Ovary (tissue), 9 donors: ENCODE measurements around the gene KANK3. TPM values are rescaled to one million over a fixed set of nuclear protein-coding genes. Genes with fewer than 3 reads are reported as not detected.

Experiments used
- DNase-seq, 5 donors: peaks; one replicate each; pipeline ENCODE4 v3.0.0-alpha.2; 2019 to 2020
- H3K27ac ChIP-seq, 2 donors: fragments of 200-600 bp; one replicate each; pipeline versions ENCODE4 v1.5.1 to v1.8.0; 2019 to 2022
- H3K27me3 ChIP-seq: fragments of 200-600 bp; one replicate; pipeline ENCODE4 v1.8.0; 2022
- H3K36me3 ChIP-seq: fragments of 200-600 bp; sonication (generic); one replicate; pipeline ENCODE4 v1.5.1; 2019
- H3K4me1 ChIP-seq: one replicate; pipeline ENCODE4 v1.8.1; 2013; ENCODE audit warnings: mild to moderate bottlenecking, moderate library complexity; ENCODE audit not compliant: insufficient read depth
- H3K4me3 ChIP-seq: fragments of 200-600 bp; sonication (generic); one replicate; pipeline ENCODE4 v1.5.1; 2017
- H3K9me3 ChIP-seq, 2 donors: fragments of 200-600 bp in 1 of 2; sonication (generic) in 1 of 2; one replicate each; pipeline versions ENCODE4 v1.5.1 to v1.8.1; 2013 to 2019; ENCODE audit warnings: mild to moderate bottlenecking in 1 of 2, moderate library complexity in 1 of 2
- EP300 ChIP-seq: sonication (generic); formaldehyde crosslinking; IDR thresholded peaks from one replicate; pipeline ENCODE4 v1.6.1; 2017; ENCODE audit warnings: antibody characterized with exemption
- POLR2A ChIP-seq: fragments of 450-650 bp; IDR thresholded peaks from one replicate; pipeline ENCODE4 v1.6.1; 2017; ENCODE audit warnings: antibody characterized with exemption, mild to moderate bottlenecking, moderate library complexity
- WGBS, 3 donors: extraction: QIAGEN DNeasy Blood & Tissue Kit in 1 of 3; methylation state at CpG; one replicate each; pipeline versions ENCODE4 v1.1.5 to v1.1.7; 2013 to 2017; 5-methylcytosine and 5-hydroxymethylcytosine counted together
- intact Hi-C, 4 donors: fragments of 100-400 bp; cut with DNase I; formaldehyde crosslinking; loops; one replicate each; pipeline versions ENCODE4 v1.11.0 to v1.15.1; 2022 to 2023
- polyA plus RNA-seq, 2 donors: library from polyadenylated mRNA; stranded (reverse); fragments of 200-250 nt in 1 of 2; fragments of 350-450 nt in 1 of 2; fragmentation: Illumina TruSeq in 1 of 2; extraction: RNeasy Lipid Tissue Mini Kit (QIAGEN cat#74804) in 1 of 2; gene quantifications; one replicate each; pipeline ENCODE4 v1.2.3, GENCODE V29; 2013 to 2014
- total RNA-seq, 7 donors: library from RNA; depleted of rRNA in 2 of 7; stranded (reverse); fragments of >200 nt in 2 of 7; fragmentation: NEBNext Ultra II Directional in 3 of 7; extraction: Animal tissue kit (Norgen Biotek cat#: 25700) in 3 of 7; gene quantifications; one replicate each; pipeline versions ENCODE4 v1.1.0 to v1.2.4, GENCODE V29; 2016 to 2023
- TF ChIP-seq, protein P1 (sequence below), 3 donors: fragments of 450-650 bp in 2 of 3; fragments of 200-600 bp in 1 of 3; IDR thresholded peaks; one replicate each; pipeline versions ENCODE4 v1.5.1 to v1.8.0; 2016 to 2022; ENCODE audit warnings: antibody characterized with exemption in 3 of 3, mild to moderate bottlenecking in 1 of 3
- donor health status: DM: no; HTN: no; CAD: no; lungs with moderate emphysema.
- donor health status: DM: no; HTN: no; CAD: no.
- donor health status: Bipolar disorder and iron deficiency.
- donor health status: DM: yes; HTN: yes; CAD: no.
- donor health status: DM: no; HTN: no; CAD: no.
- donor health status: DM: yes; HTN: yes; CAD: no.

Gene KANK3
- total and polyA plus RNA-seq, 9 donors, result 0.73 to 11.7 (median 4.3) TPM

DNA sequence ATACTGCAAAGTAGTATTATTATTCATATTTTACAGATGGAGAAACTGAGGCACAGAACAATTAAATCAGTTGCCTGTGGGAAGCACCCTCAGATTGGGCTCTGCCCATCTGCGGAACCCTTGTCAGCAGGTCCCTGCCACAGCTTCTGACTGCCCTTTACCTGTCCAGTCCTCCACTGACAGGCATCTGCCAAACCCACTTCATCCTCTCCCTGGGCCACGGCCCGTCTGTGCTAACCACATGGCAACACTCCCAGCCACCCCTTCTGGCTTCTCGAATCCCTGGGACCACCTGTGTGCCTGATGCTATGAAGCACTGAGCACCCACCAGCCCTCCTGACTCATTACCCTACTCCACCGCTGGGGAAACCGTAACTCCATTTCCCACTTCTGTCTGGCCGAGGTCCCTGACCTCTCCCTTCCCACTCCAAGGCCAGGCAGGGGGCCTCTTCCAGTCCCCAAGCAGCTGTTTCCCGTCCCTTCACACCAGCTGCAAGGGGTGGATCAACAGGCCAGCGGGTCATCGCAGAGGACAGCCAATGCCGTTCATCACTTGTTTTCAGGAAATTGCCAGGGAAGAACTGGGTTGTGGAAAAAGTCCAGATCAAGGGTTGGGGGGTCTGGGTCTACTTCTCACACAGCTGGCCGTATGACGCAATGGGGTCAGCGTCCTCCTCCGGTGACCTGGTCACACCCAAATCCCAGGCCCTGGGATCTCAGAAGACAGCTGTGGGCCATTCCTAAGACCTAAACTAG lies 2.5 kb downstream of the KANK3 start:
- H3K4me1 ChIP-seq, result peaks cover 4% of the 10 kb centered on the region
- 11 to 15% (median 12%) methylated on average over 15 of the region's 15 CpGs for WGBS, 3 donors
- no peak overlapping the region for H3K4me3 ChIP-seq
- no peaks in the 10 kb centered on the region for H3K36me3 ChIP-seq
- no peak for TF ChIP-seq POLR2A
- TF ChIP-seq EP300, result no peak
- TF ChIP-seq, protein P1, sequence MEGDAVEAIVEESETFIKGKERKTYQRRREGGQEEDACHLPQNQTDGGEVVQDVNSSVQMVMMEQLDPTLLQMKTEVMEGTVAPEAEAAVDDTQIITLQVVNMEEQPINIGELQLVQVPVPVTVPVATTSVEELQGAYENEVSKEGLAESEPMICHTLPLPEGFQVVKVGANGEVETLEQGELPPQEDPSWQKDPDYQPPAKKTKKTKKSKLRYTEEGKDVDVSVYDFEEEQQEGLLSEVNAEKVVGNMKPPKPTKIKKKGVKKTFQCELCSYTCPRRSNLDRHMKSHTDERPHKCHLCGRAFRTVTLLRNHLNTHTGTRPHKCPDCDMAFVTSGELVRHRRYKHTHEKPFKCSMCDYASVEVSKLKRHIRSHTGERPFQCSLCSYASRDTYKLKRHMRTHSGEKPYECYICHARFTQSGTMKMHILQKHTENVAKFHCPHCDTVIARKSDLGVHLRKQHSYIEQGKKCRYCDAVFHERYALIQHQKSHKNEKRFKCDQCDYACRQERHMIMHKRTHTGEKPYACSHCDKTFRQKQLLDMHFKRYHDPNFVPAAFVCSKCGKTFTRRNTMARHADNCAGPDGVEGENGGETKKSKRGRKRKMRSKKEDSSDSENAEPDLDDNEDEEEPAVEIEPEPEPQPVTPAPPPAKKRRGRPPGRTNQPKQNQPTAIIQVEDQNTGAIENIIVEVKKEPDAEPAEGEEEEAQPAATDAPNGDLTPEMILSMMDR (IDR thresholded peaks at IDR 0.05), result no peak
- no peak overlapping the region for H3K27ac ChIP-seq
- peak in 3 of 5 donors; percentile 47 to 72 (median 59) for DNase-seq
- no peaks in the 10 kb centered on the region for H3K9me3 ChIP-seq
- intact Hi-C loops, result no loop called here
- H3K27me3 ChIP-seq, result no peaks in the 10 kb centered on the region

DNA sequence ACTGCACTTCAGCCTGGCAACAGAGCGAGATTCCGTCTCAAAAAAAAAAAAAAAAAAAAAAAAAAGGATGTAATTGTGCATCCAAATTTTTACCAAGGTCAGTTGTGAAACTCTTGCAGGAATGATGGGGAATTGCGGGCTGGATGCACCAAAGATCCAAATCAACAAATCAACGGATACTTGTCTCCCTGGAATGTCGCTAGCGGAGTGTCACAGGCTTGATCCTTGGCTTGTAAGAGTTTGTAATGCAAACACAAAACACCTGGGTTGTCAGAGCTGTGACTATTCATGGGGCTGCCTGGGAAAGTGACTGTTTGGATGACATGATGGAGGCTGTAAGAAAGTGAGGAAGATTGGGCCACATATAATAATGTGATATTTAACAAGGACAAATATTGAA lies 4.2 kb downstream of the KANK3 start:
- intact Hi-C loops, result no loop called here
- 48 to 56% (median 55%) methylated on average over 6 of the region's 6 CpGs for WGBS, 3 donors
- peaks cover 5% of the 10 kb centered on the region for H3K27me3 ChIP-seq
- DNase-seq, result no peak
- no peaks in the 10 kb centered on the region for H3K9me3 ChIP-seq
- TF ChIP-seq POLR2A (no peak), EP300 (no peak)
- TF ChIP-seq, protein P1 (IDR thresholded peaks at IDR 0.05), result no peak
- H3K4me3 ChIP-seq, result no peak overlapping the region
- H3K4me1 ChIP-seq, result peaks cover 4% of the 10 kb centered on the region
- H3K27ac ChIP-seq, result no peak overlapping the region
- no peaks in the 10 kb centered on the region for H3K36me3 ChIP-seq

DNA sequence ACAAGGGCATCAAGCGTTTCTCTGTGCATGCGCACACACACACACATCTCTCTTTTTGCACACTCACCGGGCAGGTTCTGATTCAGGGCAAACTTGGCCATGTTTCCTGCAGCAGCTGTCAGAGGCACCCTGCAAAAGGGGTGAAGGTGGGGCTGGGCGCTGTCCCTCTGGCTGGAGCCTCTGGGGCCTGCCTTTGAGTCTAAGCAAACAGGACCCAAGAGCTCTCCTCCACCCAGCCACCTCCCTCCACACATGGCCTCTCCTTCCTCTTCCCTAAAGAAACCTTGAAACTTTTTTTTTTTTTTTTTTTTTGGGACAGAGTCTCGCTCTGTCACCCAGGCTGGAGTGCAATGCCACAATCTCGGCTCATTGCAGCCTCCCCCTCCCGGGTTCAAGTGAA lies 5.3 kb downstream of the KANK3 start:
- Histone ChIP-seq H3K36me3 (no peaks in the 10 kb centered on the region), H3K4me1 (peaks cover 4% of the 10 kb centered on the region), H3K9me3 (no peaks in the 10 kb centered on the region), H3K27me3 (peaks cover 5% of the 10 kb centered on the region), H3K4me3 (no peak overlapping the region), H3K27ac (no peak overlapping the region)
- WGBS, 3 donors, result 68 to 86% (median 81%) methylated on average over 7 of the region's 7 CpGs
- TF ChIP-seq EP300, result no peak
- no peak for TF ChIP-seq POLR2A
- TF ChIP-seq, protein P1 (IDR thresholded peaks at IDR 0.05), result no peak
- no peak for DNase-seq
- intact Hi-C loops, result no loop called here

DNA sequence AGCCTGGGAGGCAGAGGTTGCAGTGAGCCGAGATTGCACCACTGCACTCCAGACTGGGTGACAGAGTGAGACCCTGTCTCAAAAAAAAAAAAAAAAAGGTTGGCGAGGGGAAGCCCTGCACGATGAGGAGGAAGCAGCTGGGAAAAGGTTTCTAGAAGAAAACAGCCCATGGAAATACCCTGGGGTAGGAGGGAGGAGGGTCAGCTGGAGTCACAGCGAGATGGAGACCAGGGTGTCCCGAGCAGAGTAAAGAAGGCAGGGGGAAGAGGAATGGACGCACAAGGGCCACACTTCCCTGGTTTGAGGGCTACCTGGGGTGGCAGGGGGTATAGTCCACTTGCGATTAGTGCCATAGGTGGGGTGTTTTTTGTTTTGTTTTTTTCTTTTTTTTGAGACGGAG lies 6.4 kb downstream of the KANK3 start:
- 62 to 69% (median 65%) methylated on average over 8 of the region's 8 CpGs for WGBS, 3 donors
- H3K36me3 ChIP-seq, result no peaks in the 10 kb centered on the region
- intact Hi-C loops, result no loop called here
- TF ChIP-seq EP300, result no peak
- no peak for TF ChIP-seq POLR2A
- TF ChIP-seq, protein P1 (IDR thresholded peaks at IDR 0.05), result no peak
- DNase-seq, result no peak
- no peaks in the 10 kb centered on the region for H3K9me3 ChIP-seq
- H3K4me1 ChIP-seq, result peaks cover 4% of the 10 kb centered on the region
- H3K27ac ChIP-seq, result no peak overlapping the region
- peaks cover 5% of the 10 kb centered on the region for H3K27me3 ChIP-seq
- H3K4me3 ChIP-seq, result no peak overlapping the region
